Mesenteric fat pad (tissue), 1 donor: ENCODE data around the gene GPD1L. TPM values are rescaled to one million over a fixed set of nuclear protein-coding genes. Genes with fewer than 3 reads are reported as not detected.

Experiments
- DNase-seq: peaks from one replicate; pipeline ENCODE4 v3.0.0-alpha.2; 2020; ENCODE audit warnings: low spot score
- total RNA-seq: library from RNA; stranded (reverse); fragmentation: NEBNext Ultra II Directional; extraction: Animal tissue kit (Norgen Biotek cat#: 25700); gene quantifications from one replicate; pipeline ENCODE4 v1.2.1, GENCODE V29; 2021
- donor health status: DM: yes; HTN: yes; CAD: no.

GPD1L gene
- total RNA-seq, 1 donor from 2014 or later = 51.7 TPM

GRCh38 chr3:32136703-32137102 is 30.3 kb downstream of the GPD1L start:
- DNase-seq = no peak

DNA sequence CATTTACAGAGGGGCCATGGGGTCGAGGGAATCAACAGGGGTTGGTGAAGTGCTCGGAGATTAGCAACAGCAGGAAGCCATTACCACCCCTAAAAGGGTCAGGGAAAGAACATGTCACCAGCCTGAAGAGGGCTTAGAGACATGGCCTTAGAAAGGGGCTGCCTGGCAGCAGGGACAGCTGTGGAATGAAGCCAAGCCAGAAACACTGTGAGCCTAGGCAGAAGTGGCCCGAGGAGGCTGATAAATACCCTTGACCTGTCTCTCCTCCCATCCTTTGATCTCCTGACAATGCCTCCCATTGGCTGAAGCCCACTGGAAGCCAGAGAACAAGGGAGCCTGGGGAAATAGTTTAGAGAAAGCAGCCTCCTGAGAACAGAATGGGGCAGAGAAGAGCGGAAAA is 31.4 kb downstream of the GPD1L start:
- no peak for DNase-seq

- no peak for DNase-seq
Measured at GRCh38 chr3:32138545-32139104, 32.2 kb downstream of the GPD1L start.

GRCh38 chr3:32140943-32141342 is 34.5 kb downstream of the GPD1L start:
- no peak for DNase-seq

DNA sequence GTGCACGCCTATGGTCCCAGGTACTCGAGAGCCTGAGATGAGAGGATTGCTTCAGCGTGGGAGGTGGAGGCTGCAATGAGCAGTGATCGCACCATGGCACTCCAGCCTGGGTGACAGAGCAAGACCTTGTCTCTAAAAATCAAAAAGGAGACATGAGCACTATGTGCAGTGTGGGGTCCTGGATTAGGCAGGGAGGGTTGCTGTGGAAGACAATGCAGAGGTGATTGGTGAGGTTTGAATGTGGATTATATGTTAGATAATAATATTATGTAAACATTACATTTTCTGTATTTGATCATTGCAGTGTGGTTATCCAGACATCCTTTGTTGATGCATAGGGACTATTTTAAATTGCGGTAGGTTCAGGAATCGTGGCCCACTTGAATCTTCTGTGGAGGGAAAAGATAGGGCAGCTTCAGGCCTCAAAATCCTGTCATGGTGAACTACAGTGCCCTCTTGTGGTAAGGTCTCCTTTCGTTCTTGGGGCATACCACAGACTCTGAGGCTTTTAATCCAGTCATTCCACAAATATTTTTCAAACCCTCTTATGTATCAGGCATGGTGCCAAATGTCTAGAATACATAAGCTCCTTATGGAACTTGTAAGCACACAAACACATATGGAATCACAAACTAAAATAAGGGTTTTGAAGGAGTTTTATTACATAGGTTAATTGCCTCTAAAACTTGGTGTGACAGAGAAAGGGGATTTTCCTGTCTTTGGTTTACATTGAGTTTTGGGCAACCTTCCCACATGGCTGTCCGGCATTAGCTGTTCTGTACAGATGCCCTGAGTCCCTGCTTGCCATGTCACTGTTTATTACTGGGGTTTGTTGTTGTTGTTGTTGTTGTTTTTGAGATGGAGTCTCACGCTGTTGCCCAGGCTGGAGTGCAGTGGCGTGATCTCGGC is 37.7 kb downstream of the GPD1L start:
- DNase-seq = no peak

GRCh38 chr3:32146746-32147211 is 40.4 kb downstream of the GPD1L start:
- DNase-seq = no peak

DNA sequence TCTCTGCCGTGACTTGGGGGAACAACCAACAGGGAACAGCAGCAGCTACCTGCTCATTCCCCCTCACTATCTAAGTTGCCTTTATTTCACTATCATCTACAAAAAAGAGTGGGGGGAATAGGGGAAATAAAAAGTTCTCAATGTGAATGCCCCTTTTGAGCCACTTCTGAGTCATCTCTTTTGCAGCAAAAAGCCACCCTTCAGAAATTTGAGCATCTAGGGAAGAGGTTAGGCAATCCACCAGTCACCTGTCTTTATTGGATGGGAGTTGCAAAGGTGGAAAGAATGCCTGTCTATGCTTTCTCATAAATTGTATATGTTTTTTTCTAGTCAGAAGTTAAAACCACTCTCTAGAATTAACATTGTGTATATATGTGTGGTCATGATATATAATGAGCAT is 41.1 kb downstream of the GPD1L start:
- no peak for DNase-seq

DNA sequence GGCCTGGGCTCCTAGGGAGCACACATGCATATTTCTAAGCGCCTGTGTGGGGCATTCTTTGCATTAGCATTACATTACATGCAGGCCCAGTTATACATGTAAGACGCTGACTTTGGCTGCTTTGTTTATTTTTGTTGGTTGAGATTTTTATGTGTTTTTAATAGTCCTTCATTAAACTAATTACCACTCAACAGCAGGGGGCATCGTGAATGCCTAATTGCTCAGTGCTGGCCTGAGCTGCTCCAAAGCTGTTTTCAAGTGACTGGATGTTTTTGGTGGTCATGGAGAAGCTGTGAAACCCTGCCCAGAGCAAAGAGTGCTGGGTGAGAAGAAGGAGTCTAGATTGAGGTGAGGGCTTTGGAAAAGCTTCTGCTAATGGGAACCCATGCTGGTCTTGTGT is 41.5 kb downstream of the GPD1L start:
- DNase-seq = no peak

- no peak for DNase-seq
Measured at GRCh38 chr3:32148351-32148750, 41.9 kb downstream of the GPD1L start.

GRCh38 chr3:32153414-32154204 is 47.2 kb downstream of the GPD1L start:
- DNase-seq = no peak

DNA sequence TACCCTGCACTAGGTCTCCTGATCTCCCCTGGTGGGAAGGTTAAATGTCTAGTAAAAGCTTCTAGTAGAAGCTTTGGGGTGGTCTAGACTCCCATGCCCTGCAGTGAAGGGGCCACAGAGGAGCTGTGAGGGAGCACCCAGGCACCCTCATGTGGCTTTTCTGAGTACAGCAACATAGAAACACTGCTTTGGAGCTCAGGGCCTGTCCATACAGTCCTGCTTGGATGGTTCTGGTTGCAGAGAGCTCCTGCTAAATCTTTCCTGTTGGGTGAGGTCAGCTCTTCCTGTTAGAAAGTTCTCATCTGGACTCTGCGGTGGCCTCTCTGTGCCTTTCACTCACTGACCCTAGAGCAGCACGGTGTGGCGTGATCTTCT is 47.8 kb downstream of the GPD1L start:
- no peak for DNase-seq

DNA sequence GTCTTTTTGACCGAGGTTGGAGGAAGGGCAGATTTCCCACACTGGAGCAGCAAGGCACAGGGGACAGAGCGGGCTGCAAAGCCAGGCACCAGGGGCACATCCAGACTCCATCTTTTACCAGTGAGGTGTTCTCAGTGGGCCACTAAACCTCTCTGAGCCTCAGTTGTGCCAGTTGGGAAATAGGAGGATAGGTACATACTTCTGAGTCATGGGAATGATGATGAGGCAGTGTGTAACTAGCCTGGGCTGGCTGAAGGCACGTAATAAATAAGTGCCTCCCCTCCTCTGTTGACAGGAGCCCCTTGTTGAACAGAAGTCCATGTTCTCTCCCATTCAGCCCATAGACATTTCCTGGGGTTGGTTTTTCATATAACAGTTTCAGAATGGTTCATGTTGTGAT is 48.7 kb downstream of the GPD1L start:
- DNase-seq = no peak

GRCh38 chr3:32157600-32158264 is 51.3 kb downstream of the GPD1L start:
- DNase-seq = no peak

GRCh38 chr3:32160706-32161214 is 54.3 kb downstream of the GPD1L start:
- no peak for DNase-seq

- no peak for DNase-seq
Measured at GRCh38 chr3:32165442-32165841, 59.0 kb downstream of the GPD1L start.

DNA sequence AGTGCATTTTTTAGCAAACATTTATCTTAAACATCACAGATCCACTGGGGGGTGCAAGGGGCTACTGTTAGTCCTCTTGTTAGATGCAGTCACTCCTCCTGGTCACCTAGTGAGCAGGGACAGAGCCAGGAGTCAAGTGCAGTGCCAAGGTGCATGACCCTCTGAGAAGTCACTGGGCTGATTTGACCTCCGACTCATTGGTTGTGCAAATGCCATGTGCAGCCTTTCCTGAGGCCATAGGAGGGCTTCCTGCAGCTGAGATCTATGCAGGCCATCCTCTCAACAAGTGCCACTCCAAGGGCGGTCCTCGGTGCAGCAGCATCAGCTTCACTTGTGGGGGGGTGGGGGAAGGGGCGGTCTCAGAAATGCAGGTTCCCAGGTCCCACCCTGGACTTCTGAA is 60.2 kb downstream of the GPD1L start:
- DNase-seq = no peak

DNA sequence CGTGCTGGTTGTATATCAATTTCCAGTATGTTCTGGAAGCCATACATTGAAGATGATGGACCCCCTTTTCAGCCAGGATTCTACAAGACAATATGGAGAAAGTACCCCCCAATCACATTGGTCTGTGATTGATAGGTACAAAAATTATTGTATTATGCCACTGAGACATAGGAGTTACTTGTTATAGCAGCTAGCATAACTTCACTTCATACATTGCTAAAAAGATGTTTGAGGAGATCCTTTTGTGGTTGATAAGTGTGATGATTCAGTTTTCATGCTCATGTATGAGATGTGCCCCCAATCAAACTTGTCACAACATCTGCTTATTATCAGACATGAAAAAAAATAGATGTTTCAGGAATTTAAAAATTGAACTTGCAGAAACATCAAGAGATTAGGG is 66.0 kb downstream of the GPD1L start:
- no peak for DNase-seq

GRCh38 chr3:32175607-32176197 is 69.3 kb downstream of the GPD1L start:
- DNase-seq = no peak

- DNase-seq = no peak
Measured at GRCh38 chr3:32176989-32177701, 70.7 kb downstream of the GPD1L start.

GRCh38 chr3:32177702-32178198 is 71.3 kb downstream of the GPD1L start:
- no peak for DNase-seq
